GM19324 (cell line): Measurements from ENCODE around the gene TMEM175.

Source experiments
- ATAC-seq: cut with Tn5 transposase; IDR thresholded peaks from one replicate; pipeline ENCODE4 v1.9.1; 2021; ENCODE audit warnings: mild to moderate bottlenecking, moderate library complexity; ENCODE audit not compliant: unreplicated experiment, low FRiP score

TMEM175 gene

GRCh38 chr4:931960-932712 lies at the start of gene TMEM175, which contains the start of gene GAK:
TMEM175 (plus strand) TSS chr4:932460; CDS start chr4:947740, 15,280 bp downstream.
GAK (minus strand) TSS chr4:932316; CDS start chr4:932187, 129 bp downstream.
- ATAC-seq, result peak; percentile 94

GRCh38 chr4:882646-883045 lies 49.6 kb upstream of the TMEM175 start:
- ATAC-seq, result no peak

- ATAC-seq, result no peak
Measured at GRCh38 chr4:883377-884095, 48.7 kb upstream of the TMEM175 start.

GRCh38 chr4:884259-884658 lies 48.0 kb upstream of the TMEM175 start:
- no peak for ATAC-seq

- ATAC-seq, result no peak
Measured at GRCh38 chr4:884896-885295, 47.4 kb upstream of the TMEM175 start.

GRCh38 chr4:885353-885752 lies 46.9 kb upstream of the TMEM175 start:
- no peak for ATAC-seq

GRCh38 chr4:886244-886643 lies 46.0 kb upstream of the TMEM175 start:
- no peak for ATAC-seq

- ATAC-seq, result no peak
Measured at GRCh38 chr4:887034-887763, 45.1 kb upstream of the TMEM175 start.

GRCh38 chr4:888029-888428 lies 44.2 kb upstream of the TMEM175 start:
- no peak for ATAC-seq

- ATAC-seq, result no peak
Measured at GRCh38 chr4:889516-889915, 42.7 kb upstream of the TMEM175 start.

- no peak for ATAC-seq
Measured at GRCh38 chr4:890036-890695, 42.1 kb upstream of the TMEM175 start.

GRCh38 chr4:891747-892146 lies 40.5 kb upstream of the TMEM175 start:
- ATAC-seq, result no peak

- no peak for ATAC-seq
Measured at GRCh38 chr4:892780-893179, 39.5 kb upstream of the TMEM175 start.

- no peak for ATAC-seq
Measured at GRCh38 chr4:893276-893994, 38.8 kb upstream of the TMEM175 start.

GRCh38 chr4:893995-894705 lies 38.1 kb upstream of the TMEM175 start:
- no peak for ATAC-seq

- no peak for ATAC-seq
Measured at GRCh38 chr4:895596-895995, 36.7 kb upstream of the TMEM175 start.

- no peak for ATAC-seq
Measured at GRCh38 chr4:896216-896615, 36.0 kb upstream of the TMEM175 start.

GRCh38 chr4:896630-897029 lies 35.6 kb upstream of the TMEM175 start:
- no peak for ATAC-seq

GRCh38 chr4:898123-898522 lies 34.1 kb upstream of the TMEM175 start:
- no peak for ATAC-seq
